NOMO-1 treated with DMSO at 0.1 percent for 48 hours (cell line): ENCODE measurements around the gene GBE1.
"Not testable (repeated sequence)": the region's sequence is repeated elsewhere in the genome, so short reads cannot be mapped to it uniquely, and the experiment has no call there.

Experiments
- DNase-seq: peaks from one replicate; lab custom pipeline; 2025; ENCODE audit not compliant: unreplicated experiment; lab: John Stamatoyannopoulos, UW

The GBE1 gene

DNA sequence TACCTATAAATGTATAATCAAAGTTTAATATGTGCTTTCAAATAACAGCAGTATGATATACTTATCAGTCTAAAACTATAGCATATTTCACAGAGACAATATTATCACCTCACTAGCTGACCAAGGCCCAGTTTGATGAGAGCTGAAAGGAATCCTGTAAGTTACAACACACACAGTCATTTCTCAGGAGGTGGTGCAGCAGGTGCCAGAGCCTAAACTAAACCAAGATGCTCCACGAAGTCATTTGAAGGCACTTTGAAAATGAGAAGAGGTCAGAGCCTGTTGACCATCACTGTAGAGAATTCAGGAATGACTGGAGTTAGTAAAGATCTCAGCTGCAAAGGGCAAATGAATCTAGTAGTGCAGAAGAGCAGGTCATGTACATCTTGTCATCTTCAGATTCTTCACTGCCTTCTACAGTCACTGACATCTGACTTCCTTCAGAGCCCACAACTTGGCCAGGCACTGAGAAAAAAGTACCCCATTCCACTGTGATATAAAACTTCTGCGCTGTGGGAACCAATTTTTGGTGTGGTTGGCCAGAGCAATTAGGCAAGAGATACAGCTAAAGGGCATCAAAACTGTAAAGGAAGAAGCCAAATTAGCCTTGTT lies 7.9 kb downstream of the GBE1 start:
- DNase-seq = no peak

DNA sequence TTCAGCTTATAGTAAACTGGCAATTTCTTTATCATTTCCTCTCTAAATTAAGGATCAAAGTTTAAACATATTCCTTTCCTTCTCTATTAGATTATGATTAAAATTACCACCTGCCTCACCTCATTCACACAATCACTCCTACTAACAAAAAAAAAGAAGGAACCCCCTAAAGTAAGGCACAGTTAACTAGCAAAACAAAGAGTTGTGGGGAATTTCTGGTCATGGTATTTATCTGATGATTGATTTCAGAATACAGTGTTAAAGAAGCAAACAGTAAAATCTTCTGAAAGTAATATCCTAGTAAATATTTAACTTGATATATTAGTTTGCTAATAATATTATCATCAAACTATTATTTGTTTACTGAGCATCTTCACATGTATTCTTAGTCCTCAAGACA lies 8.8 kb downstream of the GBE1 start:
- no peak for DNase-seq

DNA sequence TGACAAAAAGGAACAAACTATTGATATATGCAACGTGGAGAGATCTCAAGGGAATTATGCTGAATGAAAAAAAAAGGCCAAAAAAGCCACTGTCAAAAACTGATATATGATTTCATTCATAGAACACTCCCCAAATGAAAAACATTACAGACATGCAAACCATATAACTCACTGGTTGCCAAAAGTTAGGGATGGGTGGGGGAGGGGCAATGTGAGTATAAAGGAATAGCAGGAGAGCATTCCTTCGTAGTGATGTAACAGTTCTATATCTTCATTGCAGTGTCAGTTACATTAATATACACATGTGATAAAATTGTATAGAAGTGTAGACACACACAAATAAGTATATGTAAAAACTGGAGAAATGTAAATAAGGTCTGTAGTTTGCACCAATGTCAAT lies 12.2 kb downstream of the GBE1 start:
- DNase-seq = no peak

DNA sequence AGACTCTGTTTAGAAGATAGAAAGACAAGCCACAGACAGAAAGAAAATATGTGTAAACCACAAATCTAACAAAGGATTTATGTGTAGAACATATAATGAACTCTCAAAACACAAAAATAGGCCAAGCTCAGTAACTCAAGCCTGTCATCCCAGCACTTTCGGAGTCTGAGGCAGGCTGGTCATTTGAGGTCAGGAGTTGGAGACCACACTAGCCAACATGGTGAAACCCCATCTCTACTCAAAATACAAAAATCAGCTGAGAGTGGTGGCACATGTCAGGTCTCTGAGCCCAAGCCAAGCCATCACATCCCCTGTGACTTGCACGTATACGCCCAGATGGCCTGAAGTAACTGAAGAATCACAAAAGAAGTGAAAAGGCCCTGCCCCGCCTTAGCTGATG lies 14.2 kb downstream of the GBE1 start:
- not testable (repeated sequence) for DNase-seq

- DNase-seq = peak; percentile 44
Measured at GRCh38 chr3:81744366-81744765, 17.1 kb downstream of the GBE1 start.

DNA sequence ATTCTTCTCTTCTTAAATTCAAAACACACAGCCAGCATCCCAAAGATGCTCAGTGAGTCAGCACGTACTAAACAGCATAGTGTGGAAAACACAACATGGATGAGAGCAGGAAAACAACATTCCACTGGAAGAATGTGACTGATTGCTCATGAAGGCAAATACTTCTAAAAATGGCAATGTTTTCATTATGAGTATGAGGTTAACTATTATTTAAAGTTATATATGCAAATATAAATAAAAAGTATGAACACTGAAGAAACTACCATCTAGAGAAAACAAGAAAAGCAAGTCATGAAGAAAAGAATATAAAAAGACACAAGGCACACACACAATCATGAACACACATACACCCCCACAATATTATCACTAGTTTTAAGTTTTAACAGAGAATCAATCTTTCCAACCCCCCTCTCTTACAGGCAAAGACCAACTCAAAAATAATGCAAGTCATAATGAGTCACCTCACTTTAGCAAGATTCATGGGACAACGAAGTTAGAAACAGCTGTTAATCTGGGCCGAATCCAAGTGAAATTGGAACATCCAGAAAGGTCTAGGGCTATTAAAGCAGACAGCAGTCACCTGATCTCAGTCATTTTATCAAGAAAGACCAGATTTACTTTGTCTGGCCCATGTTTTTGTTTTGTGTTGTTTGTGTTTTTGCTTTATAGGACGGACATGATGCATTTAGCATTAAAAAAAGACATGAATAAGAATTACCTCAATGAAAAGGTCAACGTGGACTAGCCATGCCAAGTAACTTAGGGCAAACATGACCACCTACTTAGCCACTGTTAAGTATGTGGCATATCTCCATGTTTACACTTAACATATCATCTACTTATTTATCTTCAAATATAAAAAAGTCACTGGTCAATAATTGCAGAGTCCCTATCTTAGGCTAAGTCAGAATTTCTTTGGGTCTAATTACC lies 18.1 kb downstream of the GBE1 start:
- DNase-seq = peak; percentile 55

DNA sequence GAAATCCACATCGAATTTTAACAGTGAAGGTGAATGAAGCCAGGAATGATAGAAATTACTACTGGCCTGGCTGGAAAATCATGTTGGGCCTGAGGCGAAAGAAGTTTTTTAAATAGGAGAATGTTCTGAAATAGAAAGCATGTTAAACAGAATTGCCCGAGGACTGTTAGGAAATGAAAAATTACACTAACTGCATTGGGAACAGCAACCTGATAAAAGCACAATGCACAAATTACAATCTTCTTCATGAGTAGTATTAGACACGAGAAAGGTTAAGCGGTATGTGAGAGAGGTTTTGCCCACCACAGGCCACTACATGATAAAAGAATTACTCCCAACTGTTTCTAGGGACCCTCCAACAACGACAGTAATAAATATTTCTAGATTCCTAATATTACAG lies 18.9 kb downstream of the GBE1 start:
- no peak for DNase-seq

DNA sequence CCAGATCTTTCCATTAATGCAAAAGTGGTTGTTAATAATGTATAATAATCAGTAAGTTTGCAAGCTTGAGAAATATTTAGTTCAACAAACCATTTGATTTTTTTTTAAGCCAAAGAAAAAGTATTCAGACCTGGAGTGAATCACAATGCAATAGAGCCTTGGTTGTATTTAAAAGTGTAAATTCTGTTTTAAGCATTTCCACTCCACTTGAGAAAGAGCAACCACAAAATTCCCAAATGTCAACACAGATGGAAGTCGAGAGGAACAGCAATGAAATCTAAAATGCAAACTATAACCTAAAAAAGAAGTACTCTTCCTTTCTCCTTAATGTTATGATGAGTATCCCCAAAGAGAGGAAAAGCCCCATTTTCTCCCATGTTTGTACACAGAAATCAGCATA lies 20.2 kb downstream of the GBE1 start:
- DNase-seq = no peak

DNA sequence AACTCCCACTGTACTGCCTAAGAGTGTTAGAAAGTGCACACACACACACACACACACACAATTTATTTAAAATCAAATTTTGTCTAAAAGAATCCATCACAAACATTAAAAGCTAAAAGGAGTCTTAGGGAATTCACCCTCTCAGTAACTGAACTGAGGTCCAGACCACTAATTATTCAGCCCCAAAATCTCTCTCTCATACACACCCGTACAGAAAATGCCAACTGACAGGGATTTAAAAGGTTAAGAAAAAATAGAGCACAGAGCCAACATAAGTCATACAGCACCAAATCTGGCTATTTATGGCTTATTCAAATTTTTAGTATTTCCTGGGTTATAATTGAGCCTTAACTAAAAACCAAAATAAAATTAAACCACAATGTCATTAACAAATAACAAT lies 20.7 kb downstream of the GBE1 start:
- no peak for DNase-seq

DNA sequence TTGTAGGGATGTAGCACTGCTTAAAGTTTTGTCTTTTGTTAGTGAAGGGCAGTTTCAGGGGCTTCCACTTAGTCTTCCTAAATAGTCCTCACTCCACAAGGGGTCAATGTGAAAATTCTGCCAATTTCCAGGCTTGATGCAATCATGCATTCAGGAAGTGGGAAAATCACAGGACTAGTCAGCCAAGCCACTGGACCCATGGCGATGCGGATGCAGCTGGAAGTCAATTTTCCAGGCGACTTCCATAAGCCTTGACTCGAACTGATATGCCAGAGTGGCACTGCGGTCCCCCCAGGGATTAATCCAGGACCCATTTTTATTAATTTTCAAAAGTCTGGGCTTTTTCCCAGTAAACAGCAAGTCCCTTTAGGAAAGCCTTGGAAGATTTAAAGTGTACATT lies 26.1 kb downstream of the GBE1 start:
- DNase-seq = no peak

- no peak for DNase-seq
Measured at GRCh38 chr3:81734742-81735141, 26.7 kb downstream of the GBE1 start.

DNA sequence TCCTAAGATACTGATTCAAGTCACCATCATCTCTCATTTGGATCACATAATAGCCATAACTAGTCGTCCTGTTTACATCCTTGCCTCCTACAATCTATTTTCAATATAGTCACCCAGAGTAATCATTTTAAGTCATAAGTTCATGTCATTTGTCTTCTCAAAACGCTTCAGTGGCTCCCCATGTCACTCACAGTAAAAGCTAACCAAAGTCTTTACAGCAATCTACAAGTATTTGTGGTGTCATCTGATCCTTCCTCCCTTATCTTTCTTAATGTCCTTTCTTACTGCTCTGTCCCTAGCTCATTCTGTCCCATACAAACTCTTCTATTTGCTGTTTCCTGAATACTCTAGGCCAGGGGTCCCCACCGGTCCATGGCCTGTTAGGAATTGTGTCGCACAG lies 28.8 kb downstream of the GBE1 start:
- DNase-seq = no peak

- DNase-seq = no peak
Measured at GRCh38 chr3:81728766-81729544, 32.5 kb downstream of the GBE1 start.

DNA sequence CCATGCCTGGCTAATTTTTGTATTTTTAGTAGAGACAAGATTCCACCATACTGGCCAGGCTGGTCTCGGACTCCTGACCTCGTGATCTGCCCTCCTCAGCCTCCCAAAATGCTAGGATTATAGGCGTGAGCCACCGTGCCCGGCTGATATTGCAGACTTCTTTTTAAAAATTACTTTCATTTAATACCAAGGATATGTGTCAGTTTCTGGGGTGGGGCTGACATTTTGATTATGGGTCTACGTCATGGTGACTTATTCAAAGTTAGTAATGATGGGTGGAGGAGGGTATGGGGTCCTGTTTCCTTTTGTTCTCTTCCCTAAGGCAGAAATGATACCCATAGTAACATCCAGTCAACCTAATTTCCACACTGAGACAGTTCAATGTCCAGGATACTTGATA lies 34.7 kb downstream of the GBE1 start:
- DNase-seq = no peak

- no peak for DNase-seq
Measured at GRCh38 chr3:81726132-81726531, 35.3 kb downstream of the GBE1 start.

GRCh38 chr3:81723732-81724313 lies 37.6 kb downstream of the GBE1 start:
- no peak for DNase-seq

DNA sequence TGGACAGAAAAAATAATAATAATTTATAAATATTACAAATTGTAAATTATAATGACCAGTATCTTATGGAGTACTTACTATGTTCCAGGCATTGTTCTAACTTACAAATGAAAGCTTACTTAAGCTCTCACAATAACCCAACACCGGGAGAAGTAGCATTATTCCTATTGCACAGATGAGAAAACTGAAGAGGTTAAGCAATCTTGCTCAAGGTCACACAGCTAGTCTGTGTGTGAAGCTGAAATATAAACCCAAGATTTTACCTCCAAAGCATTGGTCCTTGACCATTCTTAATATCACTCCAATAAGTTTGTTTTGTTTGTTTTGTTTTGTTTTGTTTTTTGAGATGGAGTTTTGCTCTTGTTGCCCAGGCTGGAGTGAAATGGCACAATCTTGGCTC lies 43.1 kb downstream of the GBE1 start:
- DNase-seq = no peak

DNA sequence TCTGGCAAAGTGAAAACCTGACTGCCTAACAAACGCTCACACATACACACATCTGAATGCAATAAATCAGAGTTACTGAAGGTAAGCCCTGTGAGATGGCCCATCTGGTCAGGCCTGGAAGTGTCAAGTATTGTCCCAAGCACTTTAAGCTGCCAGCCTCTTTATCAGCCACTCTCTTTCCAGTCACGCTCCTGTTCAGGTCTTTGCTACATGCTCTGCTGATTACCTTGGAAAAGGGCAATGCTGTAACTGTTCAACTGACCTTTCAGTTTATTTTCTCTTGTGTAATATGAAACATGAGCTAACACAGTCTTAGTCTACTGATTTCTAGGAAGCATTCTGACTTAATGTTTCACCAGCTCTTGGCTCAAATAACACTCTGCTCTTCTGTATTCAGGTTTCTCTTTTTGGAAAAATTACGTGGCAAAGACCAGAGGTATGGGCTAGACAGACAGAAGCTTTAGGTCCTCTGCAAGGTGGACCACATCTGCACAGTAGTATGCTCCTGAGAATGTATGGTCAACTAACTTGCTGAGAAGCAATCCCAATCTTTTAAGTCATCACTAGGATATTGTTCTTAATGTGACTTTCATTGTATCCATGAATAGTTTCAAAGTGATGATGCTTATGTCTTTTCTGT lies 44.5 kb downstream of the GBE1 start:
- no peak for DNase-seq

DNA sequence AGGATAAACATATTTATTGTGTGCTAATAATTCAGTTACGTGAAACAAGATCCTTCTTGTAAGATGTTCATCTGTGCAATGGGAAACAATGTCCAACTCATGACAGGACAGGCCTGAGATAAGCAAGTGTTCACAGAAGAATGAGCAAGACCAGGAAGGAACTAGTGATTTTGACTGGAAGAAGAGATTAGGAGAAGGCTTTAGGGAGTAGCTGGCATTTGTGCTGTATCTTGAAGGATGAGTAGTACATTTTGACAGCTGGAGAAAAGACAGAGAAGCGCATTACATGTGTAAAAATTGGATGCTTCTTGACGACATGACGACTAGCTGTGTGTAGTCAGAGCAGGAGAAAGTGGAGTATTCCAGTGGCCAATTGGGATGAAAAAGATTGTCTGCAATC lies 48.4 kb downstream of the GBE1 start:
- no peak for DNase-seq

DNA sequence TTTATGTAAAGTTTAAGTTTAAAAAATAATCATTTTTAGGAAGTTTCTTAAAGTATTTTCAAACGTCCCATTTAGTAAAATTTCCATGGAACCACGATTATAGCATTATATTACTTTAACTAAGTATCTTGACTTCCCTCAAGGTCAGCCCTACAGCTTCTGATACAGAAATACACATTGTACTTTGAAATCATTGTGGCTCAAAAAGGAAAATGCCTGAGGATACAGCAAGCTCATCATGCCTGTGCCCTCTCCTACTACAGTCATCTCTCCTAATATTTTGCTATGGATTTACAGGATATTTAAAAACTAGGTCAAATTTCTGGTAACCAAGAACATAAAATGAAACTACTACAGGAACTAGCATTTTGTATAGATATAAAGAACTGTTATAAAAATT lies 51.8 kb downstream of the GBE1 start:
- DNase-seq = no peak

DNA sequence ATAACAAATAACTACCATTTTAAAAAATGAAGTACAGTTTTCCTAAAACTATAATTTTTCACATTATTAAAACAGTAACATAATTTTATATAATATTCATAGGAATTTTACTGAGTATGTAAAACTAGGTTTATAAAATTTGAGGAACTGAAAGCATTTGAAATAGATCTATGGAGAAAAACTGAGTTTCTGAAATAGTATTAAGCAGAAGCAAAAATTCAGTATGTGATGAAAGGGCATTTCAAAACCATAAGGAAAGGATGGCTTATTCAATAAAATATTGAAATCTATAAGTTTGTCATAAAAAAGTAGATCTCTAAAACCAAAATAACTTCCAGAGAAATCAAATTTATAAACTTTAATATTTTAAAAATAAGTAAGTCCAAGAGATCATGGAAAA lies 53.4 kb downstream of the GBE1 start:
- DNase-seq = peak; percentile 68
